IMR-90 (cell line): ENCODE measurements around the gene CHN2. TPM values are rescaled to one million over a fixed set of nuclear protein-coding genes. Genes with fewer than 3 reads are reported as not detected.

Experiments used
- ATAC-seq: fragments of 200-7000 bp; cut with Tn5 transposase; 2 replicates; pipeline ENCODE4 v1.9.1; 2020; ENCODE audit warnings: low read depth, mild to moderate bottlenecking, moderate library complexity
- BruUV-seq: library from RNA; stranded (reverse); fragments of 400-500 nt; replicated peaks from 2 replicates; lab custom pipeline; 2021; lab: Mats Ljungman, UMichigan
- CTCF ChIA-PET: fragments of 300-600 bp; formaldehyde crosslinking; extraction: SDS; loops from one replicate; lab custom pipeline; 2021; ENCODE audit warnings: antibody characterized with exemption; lab: Yijun Ruan, JAX
- POLR2A ChIA-PET: fragments of 300-600 bp; sonication (Branson Sonifier 250); formaldehyde crosslinking; loops from one replicate; lab custom pipeline; 2022; ENCODE audit warnings: antibody characterized with exemption; ENCODE audit not compliant: unreplicated experiment; lab: Charles Lee
- DNase-seq: peaks from one replicate; pipeline ENCODE4 v3.0.0; 2013
- H2AFZ ChIP-seq: replicated peaks from 2 replicates; pipeline ENCODE3; 2013; ENCODE audit warnings: low read length, mild to moderate bottlenecking; ENCODE audit not compliant: poor library complexity
- H2AK5ac ChIP-seq: 2 replicates; pipeline ENCODE4 v1.6.1; 2013; ENCODE audit warnings: low read depth, low read length, inconsistent platforms
- H2AK9ac ChIP-seq: replicated peaks from 2 replicates; pipeline ENCODE3; 2013; ENCODE audit warnings: mild to moderate bottlenecking, low read depth, low read length, moderate library complexity; ENCODE audit not compliant: poor library complexity
- H2BK120ac ChIP-seq: 2 replicates; pipeline ENCODE4 v1.6.1; 2013; ENCODE audit warnings: low read depth, low read length, inconsistent platforms
- H2BK15ac ChIP-seq: 3 replicates; pipeline ENCODE4 v1.6.1; 2013; ENCODE audit warnings: low read depth, low read length, inconsistent platforms
- H2BK20ac ChIP-seq: 2 replicates; pipeline ENCODE4 v1.6.1; 2013; ENCODE audit warnings: low read depth, mild to moderate bottlenecking, inconsistent platforms, low read length, moderate library complexity
- H2BK5ac ChIP-seq: 2 replicates; pipeline ENCODE4 v1.6.1; 2013; ENCODE audit warnings: mild to moderate bottlenecking, low read depth, low read length, inconsistent platforms; ENCODE audit not compliant: poor library complexity, severe bottlenecking
- H3K14ac ChIP-seq: replicated peaks from 2 replicates; pipeline ENCODE4 v1.6.1; 2013; ENCODE audit warnings: low read depth, low read length, inconsistent platforms
- H3K18ac ChIP-seq: 2 replicates; pipeline ENCODE4 v1.6.1; 2013; ENCODE audit warnings: low read depth, low read length, control low read depth
- H3K23ac ChIP-seq: 2 replicates; pipeline ENCODE4 v1.6.1; 2013; ENCODE audit warnings: low read depth, low read length, inconsistent platforms
- H3K27ac ChIP-seq: 2 replicates; pipeline ENCODE4 v1.5.1; 2013; ENCODE audit warnings: mild to moderate bottlenecking, control low read depth, low read length; ENCODE audit not compliant: insufficient read depth
- H3K27me3 ChIP-seq: 2 replicates; pipeline ENCODE4 v1.6.1; 2013; ENCODE audit warnings: low read length; ENCODE audit not compliant: control insufficient read depth, insufficient read depth
- H3K36me3 ChIP-seq: 2 replicates; pipeline ENCODE4 v1.6.1; 2013; ENCODE audit warnings: low read length, mixed read lengths; ENCODE audit not compliant: control insufficient read depth, insufficient read depth
- H3K4ac ChIP-seq: 2 replicates; pipeline ENCODE4 v1.6.1; 2013; ENCODE audit warnings: low read depth, low read length, inconsistent platforms
- H3K4me1 ChIP-seq: 2 replicates; pipeline ENCODE4 v1.6.1; 2013; ENCODE audit warnings: low read length, mixed read lengths; ENCODE audit not compliant: control insufficient read depth, insufficient read depth
- H3K4me2 ChIP-seq: 2 replicates; pipeline ENCODE4 v1.6.1; 2013; ENCODE audit warnings: low read depth, mild to moderate bottlenecking, control low read depth, low read length, moderate library complexity
- H3K4me3 ChIP-seq: 2 replicates; pipeline ENCODE4 v1.5.1; 2013; ENCODE audit warnings: low read depth, mild to moderate bottlenecking, control low read depth, low read length, moderate library complexity; ENCODE audit not compliant: insufficient read depth
- H3K56ac ChIP-seq: 2 replicates; pipeline ENCODE4 v1.6.1; 2013; ENCODE audit warnings: low read length, inconsistent platforms; ENCODE audit not compliant: insufficient read depth; ENCODE audit errors: extremely low read depth
- H3K79me1 ChIP-seq, 2 experiments: 2 replicates each; pipeline ENCODE4 v1.6.1; 2013; ENCODE audit warnings: low read length in 2 of 2, inconsistent platforms in 1 of 2, low read depth in 1 of 2
- H3K9ac ChIP-seq: 2 replicates; pipeline ENCODE4 v1.6.1; 2013; ENCODE audit warnings: low read depth, low read length, control low read depth
- H3K9me1 ChIP-seq: 2 replicates; pipeline ENCODE4 v1.6.1; 2013; ENCODE audit warnings: low read length, inconsistent platforms; ENCODE audit not compliant: insufficient read depth
- H3K9me3 ChIP-seq: 2 replicates; pipeline ENCODE4 v1.6.1; 2013; ENCODE audit warnings: low read length; ENCODE audit not compliant: control insufficient read depth, insufficient read depth
- H4K20me1 ChIP-seq: 2 replicates; pipeline ENCODE4 v1.6.1; 2013; ENCODE audit warnings: low read length, inconsistent platforms; ENCODE audit not compliant: insufficient read depth
- H4K5ac ChIP-seq: 2 replicates; pipeline ENCODE4 v1.6.1; 2013; ENCODE audit warnings: mild to moderate bottlenecking, low read depth, low read length, control low read depth
- H4K8ac ChIP-seq, 2 experiments: 2 replicates each; pipeline ENCODE4 v1.6.1; 2013; ENCODE audit warnings: low read depth in 2 of 2, low read length in 2 of 2, control low read depth in 1 of 2, inconsistent platforms in 1 of 2
- H4K91ac ChIP-seq: 2 replicates; pipeline ENCODE4 v1.6.1; 2013; ENCODE audit warnings: low read depth, low read length, inconsistent platforms; ENCODE audit not compliant: insufficient read depth
- BHLHE40 ChIP-seq: fragments of 150-350 bp; IDR thresholded peaks from 2 replicates; pipeline ENCODE4 v1.6.1; 2016; ENCODE audit warnings: mild to moderate bottlenecking, low read depth, low read length
- CEBPB ChIP-seq: IDR thresholded peaks from 2 replicates; pipeline ENCODE4 v1.6.1; 2012; ENCODE audit warnings: low read depth, low read length, improper control_type of control experiment
- CHD1 ChIP-seq: IDR thresholded peaks from 2 replicates; pipeline ENCODE4 v1.6.1; 2012; ENCODE audit warnings: low read depth, low read length, improper control_type of control experiment
- ELK1 ChIP-seq: fragments of 150-350 bp; IDR thresholded peaks from 2 replicates; pipeline ENCODE4 v1.6.1; 2016; ENCODE audit warnings: low read depth, mild to moderate bottlenecking, low read length, moderate library complexity, borderline replicate concordance
- FOS ChIP-seq: fragments of 150-350 bp; IDR thresholded peaks from 2 replicates; pipeline ENCODE4 v1.6.1; 2016; ENCODE audit warnings: low read depth, low read length
- MAFK ChIP-seq: IDR thresholded peaks from 2 replicates; pipeline ENCODE4 v1.6.1; 2012; ENCODE audit warnings: low read depth, low read length, improper control_type of control experiment
- MAZ ChIP-seq: IDR thresholded peaks from 2 replicates; pipeline ENCODE4 v1.6.1; 2012; ENCODE audit warnings: low read depth, mild to moderate bottlenecking, low read length, improper control_type of control experiment, moderate library complexity, borderline replicate concordance
- MXI1 ChIP-seq: IDR thresholded peaks from 2 replicates; pipeline ENCODE4 v1.6.1; 2012; ENCODE audit warnings: low read depth, mild to moderate bottlenecking, low read length, moderate library complexity, borderline replicate concordance
- NFE2L2 ChIP-seq: fragments of 150-350 bp; IDR thresholded peaks from 2 replicates; pipeline ENCODE4 v1.6.1; 2016; ENCODE audit warnings: low read depth, mild to moderate bottlenecking, low read length
- POLR2A ChIP-seq: IDR thresholded peaks from 2 replicates; pipeline ENCODE4 v1.6.1; 2012; ENCODE audit warnings: mild to moderate bottlenecking, low read depth, low read length
- RAD21 ChIP-seq: IDR thresholded peaks from 2 replicates; pipeline ENCODE4 v1.6.1; 2012; ENCODE audit warnings: low read length, improper control_type of control experiment
- RCOR1 ChIP-seq: IDR thresholded peaks from 2 replicates; pipeline ENCODE4 v1.6.1; 2012; ENCODE audit warnings: mild to moderate bottlenecking, low read length, improper control_type of control experiment; ENCODE audit not compliant: insufficient replicate concordance
- RFX5 ChIP-seq: IDR thresholded peaks from 2 replicates; pipeline ENCODE4 v1.8.0; 2012; ENCODE audit warnings: low read depth, mild to moderate bottlenecking, low read length, moderate library complexity
- SMC3 ChIP-seq: fragments of 150-350 bp; IDR thresholded peaks from 2 replicates; pipeline ENCODE4 v1.6.1; 2016; ENCODE audit warnings: low read depth, mild to moderate bottlenecking, antibody characterized with exemption, low read length, moderate library complexity
- USF2 ChIP-seq: fragments of 150-350 bp; IDR thresholded peaks from 2 replicates; pipeline ENCODE4 v1.6.1; 2017; ENCODE audit warnings: mild to moderate bottlenecking, antibody characterized with exemption, low read length, low read depth
- WGBS, 2 experiments: methylation state at CpG; one replicate each; pipeline versions ENCODE4 v1.1.5 to v1.1.7; 2013; ENCODE audit warnings: missing lambda C conversion rate in 2 of 2; ENCODE audit not compliant: insufficient read length in 1 of 2; ENCODE audit errors: extremely low coverage in 2 of 2; 5-methylcytosine and 5-hydroxymethylcytosine counted together
- dilution Hi-C: fragments of 300-500 bp; cut with HindIII; formaldehyde crosslinking; loops from one replicate; pipeline ENCODE4 v1.14.3; 2018; ENCODE audit warnings: low sequenced_read_pairs; ENCODE audit not compliant: unreplicated experiment
- in situ Hi-C: fragments of 300-500 bp; cut with MboI; formaldehyde crosslinking; loops from 3 replicates; pipeline ENCODE4 v1.14.3; 2019; ENCODE audit warnings: low sequenced_read_pairs, inconsistent platforms, mixed read lengths
- intact Hi-C: fragments of 100-400 bp; cut with micrococcal nuclease; formaldehyde crosslinking; loops from 2 replicates; pipeline ENCODE4 v1.10.0; 2022
- polyA plus RNA-seq, 3 experiments: library from polyadenylated mRNA; depleted of rRNA; stranded (reverse); fragments of >200 nt; gene quantifications; 2 replicates each; pipeline ENCODE4 v1.2.3, GENCODE V29; 2012; ENCODE audit warnings: low replicate concordance in 1 of 3
- total RNA-seq: library from RNA; depleted of rRNA; stranded (reverse); fragments of >200 nt; gene quantifications from 2 replicates; pipeline ENCODE4 v1.2.3, GENCODE V29; 2012
- TF ChIP-seq, protein P1 (sequence below): conservative IDR thresholded peaks from 2 replicates; pipeline ENCODE4 v1.5.1; 2012; ENCODE audit warnings: mild to moderate bottlenecking, low read depth, low read length, improper control_type of control experiment

The CHN2 gene
- total and polyA plus RNA-seq, 2 of the 4 experiments (the other 2 are of a cell fraction), result not detected

- Histone ChIP-seq H3K36me3 (no peaks in the 10 kb centered on the region), H3K27ac (no peak overlapping the region), H2AK5ac (no peak overlapping the region), H3K27me3 (no peaks in the 10 kb centered on the region), H2BK5ac (no peak overlapping the region), H2BK120ac (no peak overlapping the region), H3K9me1 (no peaks in the 10 kb centered on the region), H2AFZ (no peak overlapping the region), H3K9ac (no peak overlapping the region), H3K23ac (no peak overlapping the region), H2BK20ac (no peak overlapping the region), H3K4me1 (no peaks in the 10 kb centered on the region), H3K56ac (no peak overlapping the region), H4K8ac (no peak overlapping the region), H4K5ac (no peak overlapping the region), H3K79me1 (no peaks in the 10 kb centered on the region), H3K4me3 (no peak overlapping the region), H3K18ac (no peak overlapping the region), H4K20me1 (no peaks in the 10 kb centered on the region), H3K14ac (no peak overlapping the region), H3K4ac (no peak overlapping the region), H4K91ac (no peak overlapping the region), H3K9me3 (no peaks in the 10 kb centered on the region), H2BK15ac (no peak overlapping the region), H2AK9ac (no peak overlapping the region), H3K4me2 (no peak overlapping the region)
- dilution Hi-C loops, result no loop called here
- no peak for TF ChIP-seq RFX5
- no peak for TF ChIP-seq USF2
- no peak for TF ChIP-seq POLR2A
- TF ChIP-seq MAFK, result no peak
- TF ChIP-seq MXI1, result no peak
- no peak for TF ChIP-seq SMC3
- TF ChIP-seq ELK1, result no peak
- no peak for TF ChIP-seq CEBPB
- TF ChIP-seq NFE2L2, result no peak
- TF ChIP-seq FOS, result no peak
- TF ChIP-seq RCOR1, result no peak
- no peak for TF ChIP-seq MAZ
- no peak for TF ChIP-seq RAD21
- TF ChIP-seq BHLHE40, result no peak
- TF ChIP-seq, protein P1, sequence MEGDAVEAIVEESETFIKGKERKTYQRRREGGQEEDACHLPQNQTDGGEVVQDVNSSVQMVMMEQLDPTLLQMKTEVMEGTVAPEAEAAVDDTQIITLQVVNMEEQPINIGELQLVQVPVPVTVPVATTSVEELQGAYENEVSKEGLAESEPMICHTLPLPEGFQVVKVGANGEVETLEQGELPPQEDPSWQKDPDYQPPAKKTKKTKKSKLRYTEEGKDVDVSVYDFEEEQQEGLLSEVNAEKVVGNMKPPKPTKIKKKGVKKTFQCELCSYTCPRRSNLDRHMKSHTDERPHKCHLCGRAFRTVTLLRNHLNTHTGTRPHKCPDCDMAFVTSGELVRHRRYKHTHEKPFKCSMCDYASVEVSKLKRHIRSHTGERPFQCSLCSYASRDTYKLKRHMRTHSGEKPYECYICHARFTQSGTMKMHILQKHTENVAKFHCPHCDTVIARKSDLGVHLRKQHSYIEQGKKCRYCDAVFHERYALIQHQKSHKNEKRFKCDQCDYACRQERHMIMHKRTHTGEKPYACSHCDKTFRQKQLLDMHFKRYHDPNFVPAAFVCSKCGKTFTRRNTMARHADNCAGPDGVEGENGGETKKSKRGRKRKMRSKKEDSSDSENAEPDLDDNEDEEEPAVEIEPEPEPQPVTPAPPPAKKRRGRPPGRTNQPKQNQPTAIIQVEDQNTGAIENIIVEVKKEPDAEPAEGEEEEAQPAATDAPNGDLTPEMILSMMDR, result no peak
- no peak for TF ChIP-seq CHD1
- WGBS, 2 experiments, result no CpG with 5 or more reads among the region's 3 CpGs
- in situ Hi-C loops, result no loop called here
- no TSS peak for BruUV-seq
- DNase-seq (no peak), ATAC-seq (no peak)
- intact Hi-C loops, result no loop called here
- ChIA-PET POLR2A (no interaction called here), CTCF (no interaction called here)
These were observed 306.1 kb downstream of the CHN2 start for GRCh38 chr7:29500719-29501118.
